ENCODE data around the gene FCER2. TPM values are rescaled to one million over a fixed set of nuclear protein-coding genes. Genes with fewer than 3 reads are reported as not detected.

FCER2 gene
- total RNA-seq, 1 experiment from 2014 or later, result 0.48 TPM

GRCh38 chr19:7692417-7693088 lies 9.4 kb downstream of the FCER2 start:
- CTCF ChIA-PET, result no interaction called here
- no peak for ATAC-seq
- Mint-ChIP-seq H3K9me3 (no peaks in the 10 kb centered on the region), H3K4me3 (no peak overlapping the region), H3K36me3 (no peaks in the 10 kb centered on the region), H3K27ac (no peak overlapping the region), H3K4me1 (peaks cover 7% of the 10 kb centered on the region), H3K27me3 (ENCODE audit: low read depth) (peaks cover 4% of the 10 kb centered on the region)
- no peak for DNase-seq (ENCODE audit: low spot score)
- no peak for TF ChIP-seq TEAD4 (CRISPR knock-in tag; IDR thresholded peaks at IDR 0.05)
- TF ChIP-seq ZNF232 (CRISPR knock-in tag; IDR thresholded peaks at IDR 0.05), result no peak
- TF ChIP-seq NR3C1 (CRISPR knock-in tag; conservative IDR thresholded peaks at IDR 0.05; ENCODE audit: low read depth), result no peak
- no peak for TF ChIP-seq KAT7 (CRISPR knock-in tag; IDR thresholded peaks at IDR 0.05; ENCODE audit: borderline replicate concordance)
- no peak for TF ChIP-seq CBFB (CRISPR knock-in tag; IDR thresholded peaks at IDR 0.05; ENCODE audit: low read depth)
- no peak for TF ChIP-seq ZNF396 (CRISPR knock-in tag; IDR thresholded peaks at IDR 0.05; ENCODE audit: borderline replicate concordance)
- TF ChIP-seq ERG (CRISPR knock-in tag; IDR thresholded peaks at IDR 0.05), result no peak
- no peak for TF ChIP-seq SOX15 (CRISPR knock-in tag; IDR thresholded peaks at IDR 0.05)
- TF ChIP-seq CTCF (IDR thresholded peaks at IDR 0.05), result no peak
- TF ChIP-seq FOXJ3 (CRISPR knock-in tag; IDR thresholded peaks at IDR 0.05; ENCODE audit: borderline replicate concordance), result no peak
- TF ChIP-seq MXD4 (CRISPR knock-in tag; IDR thresholded peaks at IDR 0.05; ENCODE audit: borderline replicate concordance), result no peak
- no peak for TF ChIP-seq NFE2L1 (CRISPR knock-in tag; IDR thresholded peaks at IDR 0.05)
- TF ChIP-seq PRRX2 (CRISPR knock-in tag; IDR thresholded peaks at IDR 0.05), result no peak
- TF ChIP-seq CREB1 (CRISPR knock-in tag; IDR thresholded peaks at IDR 0.05), result no peak
- POLR2A ChIA-PET, result no interaction called here

- DNase-seq (ENCODE audit: low spot score) (no peak), ATAC-seq (no peak)
- H3K4me1 Mint-ChIP-seq, result no peaks in the 10 kb centered on the region
- CTCF ChIA-PET, result no interaction called here
- POLR2A ChIA-PET, result no interaction called here
- H3K9me3 Mint-ChIP-seq, result no peaks in the 10 kb centered on the region
- H3K27me3 Mint-ChIP-seq (ENCODE audit: low read depth), result peaks cover under 1% of the 10 kb centered on the region
- H3K36me3 Mint-ChIP-seq, result no peaks in the 10 kb centered on the region
- H3K27ac Mint-ChIP-seq, result no peak overlapping the region
- no peak for TF ChIP-seq SMAD4 (CRISPR knock-in tag; IDR thresholded peaks at IDR 0.05)
- TF ChIP-seq TEAD4 (CRISPR knock-in tag; IDR thresholded peaks at IDR 0.05), result no peak
- no peak for TF ChIP-seq ETV6 (CRISPR knock-in tag; IDR thresholded peaks at IDR 0.05)
- no peak for TF ChIP-seq NFATC4 (CRISPR knock-in tag; IDR thresholded peaks at IDR 0.05)
- TF ChIP-seq CREM (CRISPR knock-in tag; IDR thresholded peaks at IDR 0.05), result no peak
- TF ChIP-seq ZMAT4 (CRISPR knock-in tag; IDR thresholded peaks at IDR 0.05), result no peak
- TF ChIP-seq TEAD1 (CRISPR knock-in tag; IDR thresholded peaks at IDR 0.05), result no peak
- no peak for TF ChIP-seq ZNF138 (CRISPR knock-in tag; conservative IDR thresholded peaks at IDR 0.05)
- no peak for TF ChIP-seq FOXJ3 (CRISPR knock-in tag; IDR thresholded peaks at IDR 0.05; ENCODE audit: borderline replicate concordance)
- no peak for TF ChIP-seq NR3C1 (CRISPR knock-in tag; conservative IDR thresholded peaks at IDR 0.05; ENCODE audit: low read depth)
- H3K4me3 Mint-ChIP-seq, result no peak overlapping the region
These were observed 10.4 kb downstream of the FCER2 start for GRCh38 chr19:7691497-7691896.

- Mint-ChIP-seq H3K9me3 (no peaks in the 10 kb centered on the region), H3K27me3 (ENCODE audit: low read depth) (no peaks in the 10 kb centered on the region; the same call in 1 of the 2 replicates), H3K4me3 (no peak overlapping the region), H3K4me1 (peaks cover 4% of the 10 kb centered on the region), H3K36me3 (no peaks in the 10 kb centered on the region), H3K27ac (no peak overlapping the region)
- DNase-seq (ENCODE audit: low spot score) (no peak), ATAC-seq (no peak)
- CTCF ChIA-PET, result no interaction called here
- POLR2A ChIA-PET, result no interaction called here
- no peak for TF ChIP-seq ATF3 (CRISPR knock-in tag; conservative IDR thresholded peaks at IDR 0.05)
- no peak for TF ChIP-seq ZNF138 (CRISPR knock-in tag; conservative IDR thresholded peaks at IDR 0.05)
- TF ChIP-seq JUN (CRISPR knock-in tag; IDR thresholded peaks at IDR 0.05), result no peak
- no peak for TF ChIP-seq E2F4 (CRISPR knock-in tag; IDR thresholded peaks at IDR 0.05; ENCODE audit: borderline replicate concordance, low read depth)
- no peak for TF ChIP-seq MAX (CRISPR knock-in tag; IDR thresholded peaks at IDR 0.05)
- TF ChIP-seq STAT6 (CRISPR knock-in tag; conservative IDR thresholded peaks at IDR 0.05; ENCODE audit: low read depth), result no peak
These were observed 11.1 kb downstream of the FCER2 start for GRCh38 chr19:7690779-7691258.

Measured in WTC11 (cell line).